Measurements from ENCODE around the gene METTL6.
A peak's percentile ranks its signal among the peaks of the same experiment; 100 is the strongest.
"Not testable (repeated sequence)": the region's sequence is repeated elsewhere in the genome, so short reads cannot be mapped to it uniquely, and the experiment has no call there.

The METTL6 gene, protein sequence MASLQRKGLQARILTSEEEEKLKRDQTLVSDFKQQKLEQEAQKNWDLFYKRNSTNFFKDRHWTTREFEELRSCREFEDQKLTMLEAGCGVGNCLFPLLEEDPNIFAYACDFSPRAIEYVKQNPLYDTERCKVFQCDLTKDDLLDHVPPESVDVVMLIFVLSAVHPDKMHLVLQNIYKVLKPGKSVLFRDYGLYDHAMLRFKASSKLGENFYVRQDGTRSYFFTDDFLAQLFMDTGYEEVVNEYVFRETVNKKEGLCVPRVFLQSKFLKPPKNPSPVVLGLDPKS

DNA sequence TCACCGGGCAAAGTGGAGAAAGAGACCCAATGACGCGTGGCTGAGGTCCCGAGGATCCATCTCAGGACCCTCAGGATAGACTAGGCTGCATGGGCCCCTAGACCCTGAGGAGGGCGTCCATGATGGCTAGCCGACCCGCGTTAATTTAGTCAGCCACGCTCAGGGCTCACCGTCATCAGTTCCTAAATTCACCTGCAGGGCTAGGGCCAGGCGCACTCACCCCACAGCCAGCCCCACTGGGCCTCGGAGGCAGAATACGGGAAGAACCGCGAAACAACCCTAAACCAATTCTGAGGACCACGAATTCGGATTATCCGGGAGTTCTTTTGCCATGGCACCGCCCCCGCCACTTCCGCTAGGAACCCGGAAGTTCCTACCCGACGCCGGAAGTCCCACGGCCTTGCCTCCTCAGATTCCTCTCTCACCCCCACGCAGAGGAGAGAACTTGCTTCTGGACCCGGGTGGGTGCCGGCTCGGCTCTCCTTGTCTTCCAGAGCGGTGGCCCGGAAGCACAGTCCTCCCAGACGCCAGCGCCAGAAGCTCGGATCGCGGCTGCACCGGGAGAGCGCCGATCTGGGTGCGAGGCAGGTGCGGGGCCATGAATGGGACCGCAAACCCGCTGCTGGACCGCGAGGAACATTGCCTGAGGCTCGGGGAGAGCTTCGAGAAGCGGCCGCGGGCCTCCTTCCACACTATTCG, at the start of gene METTL6, which contains the start of gene EAF1:
METTL6 (minus strand) TSS at position 363 of the 699 bp plus-strand sequence. CDS start 1,033 bp downstream, outside the sequence.
EAF1 (plus strand) TSS at position 417 of the 699 bp plus-strand sequence; CDS start at position 599, 182 bp downstream.
- peak; percentile 85 for DNase-seq (ENCODE audit: low read depth, low spot score)

DNA sequence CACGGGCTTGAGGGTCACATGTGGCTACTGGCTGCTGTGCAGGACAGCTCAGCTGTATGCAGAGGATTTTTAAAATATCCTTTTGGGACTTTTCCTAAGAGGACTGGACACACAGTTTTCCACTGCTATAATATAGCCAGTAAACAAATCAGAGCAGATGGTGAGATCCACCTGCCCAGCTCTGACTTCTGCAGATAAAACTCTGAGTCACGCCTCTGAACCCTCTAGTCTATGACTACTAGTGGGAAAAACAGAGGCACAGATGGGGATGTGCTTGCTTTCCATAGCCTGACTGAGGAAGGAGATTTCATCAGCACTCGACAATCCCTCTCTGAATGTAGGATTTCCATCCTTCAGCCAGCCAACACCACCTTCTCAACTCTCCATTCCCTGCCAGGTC, 49.0 kb upstream of the METTL6 start:
- DNase-seq (ENCODE audit: low read depth, low spot score) = no peak

DNA sequence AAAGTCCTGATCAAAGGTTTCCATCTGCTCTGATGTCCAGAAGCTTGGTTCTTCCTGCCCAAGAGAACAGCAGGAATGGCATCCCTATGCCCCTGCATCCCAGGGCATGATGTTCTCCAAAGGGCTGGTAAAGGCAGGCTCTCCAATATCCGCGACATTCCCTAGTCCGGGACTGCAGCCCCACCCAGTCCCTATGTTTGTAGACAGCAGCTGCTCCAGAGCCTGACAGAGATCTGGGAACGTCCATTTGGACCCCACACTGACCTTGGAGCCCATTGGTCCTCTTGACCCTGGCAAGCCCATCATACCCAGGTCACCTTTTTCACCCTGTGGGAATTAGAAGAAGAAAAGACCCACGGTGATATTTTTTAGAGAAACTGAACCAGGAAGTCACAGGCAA, 47.8 kb upstream of the METTL6 start:
- DNase-seq (ENCODE audit: low read depth, low spot score) = no peak

DNA sequence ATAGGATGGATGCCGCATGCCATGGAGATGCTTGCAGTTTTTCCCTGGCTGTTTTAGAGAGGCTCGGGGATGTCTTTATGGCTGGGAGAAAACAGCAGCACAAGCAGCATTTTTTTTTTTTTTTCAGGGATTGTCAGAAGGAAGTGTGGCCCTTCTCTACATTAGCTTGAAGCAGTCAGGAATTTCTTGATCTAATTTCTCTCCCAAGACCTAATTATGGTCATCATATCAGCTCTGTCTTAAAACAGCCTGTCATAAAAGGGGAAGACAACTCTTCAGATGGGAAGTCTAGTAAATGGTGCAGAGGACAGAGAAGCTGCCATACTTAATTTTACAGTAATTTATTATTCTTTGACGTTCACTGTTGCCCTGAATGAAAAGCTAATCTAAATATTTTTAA, 44.5 kb upstream of the METTL6 start:
- DNase-seq (ENCODE audit: low read depth, low spot score) = no peak

DNA sequence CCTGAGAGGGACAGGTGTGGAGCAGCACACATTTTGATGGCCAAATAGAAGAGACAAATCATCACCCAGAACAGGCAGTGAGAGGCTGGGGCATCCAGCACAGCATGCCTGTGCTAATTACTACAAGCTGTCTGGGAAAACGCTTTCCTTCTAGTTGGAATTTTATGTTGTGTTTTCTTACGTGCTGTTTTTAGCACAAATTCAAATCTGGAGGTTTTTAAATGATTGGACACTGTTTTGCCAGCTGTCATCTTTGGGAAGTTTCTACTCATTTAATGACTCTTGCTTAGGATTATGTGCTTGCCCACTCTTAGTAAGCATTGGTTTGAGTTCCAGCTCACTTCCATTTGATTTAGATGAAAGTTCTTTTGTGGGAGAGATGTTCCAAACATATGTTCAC, 43.5 kb upstream of the METTL6 start:
- DNase-seq (ENCODE audit: low read depth, low spot score) = no peak

DNA sequence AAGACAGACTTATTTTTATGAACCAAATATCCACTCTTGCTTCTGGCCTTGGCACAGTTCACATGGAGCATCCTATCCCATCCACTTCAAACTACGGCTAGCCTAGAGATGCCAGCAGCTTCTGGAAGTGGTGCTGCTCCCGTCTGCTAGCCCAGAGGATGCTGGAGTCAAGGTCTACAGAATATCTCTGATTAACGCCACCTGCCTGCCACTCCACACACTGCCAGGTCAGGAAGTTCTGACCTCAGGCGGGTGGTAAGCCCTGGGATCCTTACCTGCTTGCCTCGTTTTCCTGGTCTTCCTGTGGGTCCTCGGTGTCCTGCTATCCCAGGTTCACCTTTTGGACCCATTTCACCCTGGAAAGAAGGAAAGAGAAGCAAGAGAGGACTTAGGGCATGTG, 42.9 kb upstream of the METTL6 start:
- no peak for DNase-seq (ENCODE audit: low read depth, low spot score)

DNA sequence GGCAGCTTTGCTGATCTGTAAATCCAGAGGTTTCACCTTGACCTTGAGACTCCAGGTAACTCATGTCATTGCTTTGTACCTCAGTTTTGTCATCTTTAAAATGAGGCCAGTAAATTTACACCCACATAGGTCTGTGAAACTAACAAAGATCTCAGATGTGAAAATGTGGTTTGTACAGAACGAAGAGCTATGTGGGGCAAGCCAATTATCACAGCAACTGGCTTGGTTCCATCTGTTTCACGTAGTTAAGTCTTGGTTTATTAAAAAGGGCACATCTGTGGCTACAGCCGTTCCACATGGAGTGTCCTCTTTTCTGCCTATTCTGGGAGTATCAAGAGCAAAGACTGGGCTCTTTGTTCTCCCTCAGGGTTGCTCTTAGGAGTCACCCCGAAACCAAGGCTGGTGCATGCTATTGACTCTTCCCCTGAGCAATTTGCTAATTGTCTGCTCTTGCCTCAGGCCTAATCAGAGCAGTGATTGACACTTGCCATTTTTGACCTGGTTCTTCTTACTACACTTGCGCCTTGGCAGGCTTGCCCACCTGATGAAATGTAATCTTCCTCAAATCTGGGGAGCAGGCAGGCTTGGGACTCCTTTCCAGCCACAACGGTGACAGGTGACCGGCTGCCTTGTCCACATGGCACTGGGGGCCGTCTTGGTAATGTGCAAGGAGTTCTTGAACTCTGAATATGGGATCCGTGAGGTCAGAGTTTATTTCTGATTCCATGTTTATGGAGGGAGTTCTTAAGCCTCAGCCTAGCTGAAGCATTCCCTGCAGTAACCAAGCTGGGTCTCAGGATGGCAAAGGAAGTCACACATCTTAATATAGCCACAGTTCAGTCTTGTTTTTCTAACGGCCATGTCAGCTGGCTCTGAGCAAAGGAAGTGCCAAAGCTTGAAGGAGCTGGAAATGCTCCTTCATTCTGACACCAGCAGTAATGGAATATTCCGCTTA, 40.2 kb upstream of the METTL6 start:
- DNase-seq (ENCODE audit: low read depth, low spot score) = no peak

DNA sequence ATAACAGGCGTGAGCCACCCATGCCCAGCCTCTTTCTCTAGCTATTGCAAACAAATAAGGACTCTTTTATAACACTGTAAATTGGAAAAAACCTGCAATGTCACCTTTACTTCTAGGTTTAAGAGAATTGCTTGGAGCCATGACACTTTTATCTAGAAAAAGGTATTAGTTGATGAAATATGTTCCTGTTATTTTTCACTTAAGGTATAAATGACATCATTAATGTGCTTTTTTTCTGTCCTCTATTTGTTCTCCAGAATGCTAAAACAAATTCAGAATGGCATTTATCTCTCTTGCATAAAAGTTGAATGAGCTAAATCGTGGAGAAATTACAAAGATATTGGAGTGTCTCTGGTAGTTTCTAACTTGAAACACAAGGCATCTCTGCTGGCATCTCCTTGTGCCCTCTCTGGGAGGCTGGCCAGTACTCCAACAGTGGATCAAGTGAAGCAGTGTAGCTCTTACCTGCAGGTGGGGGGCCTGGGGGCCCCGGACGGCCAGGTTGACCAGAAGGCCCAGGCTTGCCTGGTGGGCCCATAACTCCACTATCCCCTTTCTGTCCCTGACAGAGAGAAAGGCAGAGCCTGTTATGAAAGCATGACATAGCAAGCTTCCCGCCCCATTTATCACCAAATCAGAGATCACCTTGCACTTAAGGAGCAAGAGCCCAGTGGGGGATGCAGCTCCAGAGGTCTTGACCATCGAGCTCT, 38.7 kb upstream of the METTL6 start:
- no peak for DNase-seq (ENCODE audit: low read depth, low spot score)

DNA sequence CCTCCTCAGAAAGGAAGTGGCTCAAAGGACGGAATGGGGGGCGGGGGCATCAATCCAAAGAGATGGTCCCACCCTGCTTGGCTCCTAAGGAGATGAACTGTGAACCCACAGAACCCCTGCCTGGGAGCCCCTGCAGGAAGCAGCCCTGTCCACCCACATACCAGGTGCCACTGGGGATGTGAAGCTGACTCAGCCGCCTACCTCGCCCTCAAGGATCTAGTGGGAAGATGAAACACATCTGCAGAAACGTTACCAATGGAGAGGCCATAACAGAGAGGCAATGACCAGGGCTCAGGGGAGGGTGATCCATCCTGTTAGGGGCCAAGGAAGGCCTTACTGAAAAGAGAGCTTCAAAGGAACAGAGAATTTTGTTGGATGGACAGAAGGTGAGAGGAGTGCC, 35.1 kb upstream of the METTL6 start:
- no peak for DNase-seq (ENCODE audit: low read depth, low spot score)

DNA sequence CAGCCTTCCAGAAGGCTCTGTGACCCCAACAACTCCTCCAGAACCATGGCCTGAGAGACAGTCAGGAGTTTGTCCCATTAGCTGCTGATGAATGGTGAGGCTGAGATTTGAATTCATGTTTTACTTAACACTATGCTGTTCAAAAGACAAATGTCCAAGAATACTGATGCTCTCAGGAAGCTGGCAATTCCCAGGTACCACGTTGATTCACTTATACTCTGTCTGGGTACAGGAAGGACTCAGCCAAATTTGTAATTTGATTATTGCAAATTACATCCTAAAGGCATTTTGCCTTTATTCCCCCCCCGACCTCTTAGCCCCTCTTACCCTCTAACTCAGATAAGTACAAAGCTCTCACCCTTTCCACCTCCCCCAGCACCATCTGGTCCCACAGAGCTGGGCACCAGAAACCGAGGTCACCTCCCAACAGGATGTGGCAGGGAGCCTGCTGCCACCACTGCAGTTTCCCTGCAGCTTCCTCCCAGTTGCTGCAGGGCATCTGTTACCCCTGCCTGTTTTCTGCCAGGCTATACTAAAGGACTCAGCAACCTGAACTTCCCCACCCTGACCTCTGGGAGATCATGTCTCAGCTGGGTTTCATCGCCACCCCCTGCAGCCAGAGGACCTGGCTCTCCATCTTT, 33.7 kb upstream of the METTL6 start:
- DNase-seq (ENCODE audit: low read depth, low spot score) = no peak

DNA sequence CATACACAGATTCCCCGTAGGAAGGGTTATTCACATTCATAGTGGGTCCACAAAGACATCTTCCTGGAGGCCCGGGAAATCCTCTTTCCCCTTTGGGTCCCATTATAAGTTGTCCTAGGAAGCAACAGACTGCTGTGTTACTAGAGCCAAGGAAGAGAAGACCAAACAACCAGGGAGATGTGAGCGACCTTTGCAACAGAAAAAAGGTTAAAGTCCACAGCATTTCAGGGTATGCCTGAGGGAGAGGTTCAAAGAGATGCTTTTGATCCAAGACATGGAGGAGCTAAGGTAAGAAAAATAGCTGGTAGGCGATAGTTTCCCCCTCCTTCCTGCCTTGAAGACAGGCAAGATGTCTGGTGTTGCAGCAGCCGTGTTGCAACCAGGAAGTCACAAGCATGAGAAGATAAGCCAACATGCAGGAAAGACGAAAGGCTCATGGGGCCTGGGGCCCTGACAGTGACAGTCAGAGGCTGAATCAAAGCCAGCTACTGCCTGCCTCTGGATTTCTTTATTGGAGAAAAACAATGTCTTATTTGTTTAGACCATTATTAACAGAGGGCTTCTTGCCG, 31.0 kb upstream of the METTL6 start:
- no peak for DNase-seq (ENCODE audit: low read depth, low spot score)

DNA sequence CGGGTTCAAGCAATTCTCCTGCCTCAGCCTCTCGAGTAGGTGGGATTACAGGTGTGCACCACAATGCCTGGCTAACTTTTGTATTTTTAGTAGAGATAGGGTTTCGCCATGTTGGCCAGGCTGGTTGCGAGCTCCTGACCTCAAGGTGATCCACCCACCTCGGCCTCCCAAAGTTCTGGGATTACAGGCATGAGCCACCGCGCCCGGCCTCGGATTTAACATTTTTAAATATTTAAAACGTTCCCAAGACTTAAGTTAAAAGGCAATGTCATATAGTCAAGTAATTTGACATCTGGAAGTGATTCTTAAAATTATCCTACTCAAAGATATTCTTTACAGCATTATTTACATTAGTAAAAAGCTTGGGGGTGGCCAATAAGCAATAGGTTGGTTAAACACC, 29.6 kb upstream of the METTL6 start:
- DNase-seq (ENCODE audit: low read depth, low spot score) = not testable (repeated sequence)

DNA sequence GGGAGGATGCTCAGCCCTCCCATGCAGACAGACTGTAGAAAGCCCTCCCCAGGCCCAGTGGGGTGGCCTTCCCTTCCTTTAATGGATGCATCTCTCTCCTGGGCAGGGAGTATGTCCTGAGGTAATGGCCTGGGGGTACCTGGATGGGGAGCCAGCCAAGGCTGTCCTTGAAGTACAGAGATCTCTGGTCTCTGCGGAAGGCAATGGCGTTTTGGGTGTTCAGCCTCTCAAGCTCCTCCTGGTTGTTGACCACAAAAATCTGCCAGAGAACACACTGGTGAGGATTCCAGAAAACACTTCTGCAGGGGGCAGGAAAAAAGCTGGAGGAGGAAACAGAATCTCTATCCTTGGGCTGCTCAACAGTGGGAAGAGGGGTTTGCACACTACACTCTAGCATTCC, 29.0 kb upstream of the METTL6 start:
- DNase-seq (ENCODE audit: low read depth, low spot score) = no peak

DNA sequence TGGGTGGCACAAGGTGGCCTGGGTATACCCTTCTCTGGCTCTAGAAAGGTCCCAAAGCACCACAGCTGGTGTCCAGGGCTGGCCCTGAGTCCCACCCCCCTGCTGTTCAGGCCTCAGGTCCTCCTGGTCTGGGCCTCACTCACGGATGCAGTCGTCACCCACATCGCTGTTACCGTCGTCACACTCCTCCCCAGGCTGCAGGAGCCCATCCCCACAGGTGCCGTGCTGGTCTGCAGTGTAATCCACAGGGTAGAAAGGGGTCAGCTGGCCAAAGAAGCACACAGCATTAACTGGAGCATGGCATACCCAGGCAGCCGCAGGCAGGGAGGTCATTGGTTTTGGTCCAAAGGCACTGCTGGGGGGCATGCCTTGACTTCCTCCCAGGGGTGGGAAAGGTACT, 28.4 kb upstream of the METTL6 start:
- DNase-seq (ENCODE audit: low read depth, low spot score) = no peak

DNA sequence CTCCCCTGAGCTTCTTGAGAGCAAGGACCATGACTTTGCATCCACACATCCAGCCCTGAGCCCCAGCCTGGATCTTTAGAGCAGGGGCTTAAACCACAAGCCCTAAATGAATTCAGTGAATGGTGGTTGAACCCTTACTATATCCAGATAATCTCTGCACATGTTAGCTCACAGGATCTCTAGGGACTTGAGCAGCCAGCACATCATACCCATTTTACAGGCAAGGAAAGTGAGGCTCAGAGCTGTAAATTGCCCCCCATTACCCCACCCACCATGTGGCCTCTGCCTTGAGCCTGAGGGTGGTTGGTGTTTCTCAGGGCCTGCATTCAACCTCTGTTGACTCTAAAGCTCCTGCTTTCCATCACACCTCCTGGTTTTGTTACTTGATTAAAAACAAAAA, 27.6 kb upstream of the METTL6 start:
- no peak for DNase-seq (ENCODE audit: low read depth, low spot score)

DNA sequence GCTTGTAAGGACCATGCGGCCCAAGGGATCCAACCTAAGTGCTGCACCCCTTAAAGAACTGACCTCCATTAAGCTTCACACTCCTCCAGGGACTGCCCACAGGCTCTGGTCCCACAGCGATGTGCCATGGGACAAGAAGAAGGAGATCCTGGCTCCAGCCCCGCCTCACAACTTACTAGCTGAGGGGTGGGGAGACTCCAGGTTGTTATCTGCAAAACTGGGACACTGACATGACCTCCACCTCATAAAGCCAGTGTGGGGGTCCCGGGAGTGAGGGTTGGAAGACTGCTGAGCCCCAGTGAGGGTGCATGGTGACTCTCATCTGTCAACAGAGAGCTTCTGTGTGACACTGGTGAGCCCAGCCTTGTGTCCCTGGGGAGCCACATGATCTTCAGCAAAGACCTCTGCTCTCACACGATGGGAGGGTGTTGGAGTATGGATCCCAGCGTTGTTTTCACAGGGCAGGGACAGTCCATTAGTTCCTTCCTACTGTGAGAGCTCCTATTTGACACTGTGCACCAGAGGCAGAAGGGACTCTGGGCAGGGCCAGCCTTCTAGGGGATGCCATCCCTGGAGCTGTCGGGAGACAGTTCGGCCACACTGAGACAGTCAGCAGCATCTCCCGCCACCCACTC, 26.8 kb upstream of the METTL6 start:
- DNase-seq (ENCODE audit: low read depth, low spot score) = no peak

DNA sequence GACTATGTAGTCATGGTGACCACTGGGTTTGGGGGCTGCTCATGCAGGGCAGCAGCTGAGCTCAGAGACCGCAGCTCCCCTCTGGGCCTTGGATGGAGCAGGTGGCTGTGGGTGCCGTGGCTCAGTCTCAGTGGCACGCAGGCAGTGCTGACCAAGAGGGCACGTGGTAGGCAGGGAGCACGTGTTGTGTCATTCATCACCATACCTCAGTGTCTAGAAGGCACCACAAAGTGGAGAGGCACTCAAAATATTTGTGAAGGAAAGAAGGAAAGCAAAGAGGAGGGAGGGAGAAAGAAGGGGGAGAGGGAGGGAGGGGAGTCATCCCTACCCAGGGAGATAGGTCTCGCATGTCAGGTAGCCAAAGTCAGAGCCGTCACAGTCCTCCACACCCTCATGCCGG, 26.2 kb upstream of the METTL6 start:
- DNase-seq (ENCODE audit: low read depth, low spot score) = no peak

DNA sequence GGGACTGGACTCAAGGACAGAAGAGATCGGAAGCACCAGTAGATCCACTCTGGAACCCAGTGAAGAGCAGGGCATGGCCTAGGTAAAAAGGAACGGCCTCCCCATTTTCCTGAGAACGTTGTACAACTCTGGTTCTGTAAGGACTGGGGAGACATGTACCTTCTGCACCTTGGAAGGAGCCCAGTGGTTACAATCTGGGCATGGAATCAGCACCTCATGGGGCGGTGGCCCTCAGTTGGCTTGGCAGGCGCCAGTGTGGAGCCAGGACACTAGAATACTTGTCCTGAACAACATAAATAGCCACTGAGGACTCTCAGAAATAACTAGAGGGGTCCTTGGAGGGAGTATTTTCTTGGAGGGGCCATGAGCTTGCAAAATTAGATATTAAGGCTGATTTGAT, 25.6 kb upstream of the METTL6 start:
- no peak for DNase-seq (ENCODE audit: low read depth, low spot score)

DNA sequence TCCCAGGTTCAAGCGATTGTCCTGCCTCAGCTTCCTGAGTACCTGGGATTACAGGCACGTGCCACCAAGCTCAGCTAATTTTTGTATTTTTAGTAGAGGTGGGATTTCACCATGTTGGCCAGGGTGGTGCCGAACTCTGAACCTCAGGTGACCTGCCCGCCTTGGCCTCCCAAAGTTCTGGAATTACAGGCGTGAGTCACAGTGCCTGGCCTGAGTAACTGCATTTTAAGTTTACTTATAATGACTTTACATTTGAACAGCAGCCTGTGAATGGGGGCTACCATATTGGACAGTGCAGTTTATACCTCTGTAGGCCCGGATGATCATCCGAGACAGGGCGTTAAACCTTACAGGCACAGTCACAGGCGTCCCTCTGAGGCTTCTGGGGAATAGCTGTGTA, 24.8 kb upstream of the METTL6 start:
- DNase-seq (ENCODE audit: low read depth, low spot score) = no peak

All from ELF-1 (cell line).